Omental fat pad (tissue), 4 donors: ENCODE results near the gene SPINK2. TPM values are rescaled to one million over a fixed set of nuclear protein-coding genes. Genes with fewer than 3 reads are reported as not detected.

ENCODE experiments used
- ATAC-seq: fragments of 150-250 bp; one replicate; pipeline ENCODE4 v1.9.1; 2016; ENCODE audit warnings: mild to moderate bottlenecking, moderate library complexity; ENCODE audit not compliant: low FRiP score
- DNase-seq: peaks from one replicate; pipeline ENCODE4 v3.0.0-alpha.2; 2019; ENCODE audit warnings: low spot score
- total RNA-seq, 4 donors: library from RNA; depleted of rRNA; stranded (reverse); fragments of >200 nt; gene quantifications; one replicate each; pipeline ENCODE4 v1.1.0, GENCODE V29; 2016
- TF ChIP-seq, protein P1 (sequence below), 3 donors: fragments of 450-650 bp; IDR thresholded peaks; one replicate each; pipeline ENCODE4 v1.5.1; 2016 to 2017; ENCODE audit warnings: antibody characterized with exemption in 3 of 3, mild to moderate bottlenecking in 3 of 3, moderate library complexity in 2 of 3

SPINK2 gene
- total RNA-seq, 4 donors from 2014 or later = 5.7 TPM; not detected in 3

DNA sequence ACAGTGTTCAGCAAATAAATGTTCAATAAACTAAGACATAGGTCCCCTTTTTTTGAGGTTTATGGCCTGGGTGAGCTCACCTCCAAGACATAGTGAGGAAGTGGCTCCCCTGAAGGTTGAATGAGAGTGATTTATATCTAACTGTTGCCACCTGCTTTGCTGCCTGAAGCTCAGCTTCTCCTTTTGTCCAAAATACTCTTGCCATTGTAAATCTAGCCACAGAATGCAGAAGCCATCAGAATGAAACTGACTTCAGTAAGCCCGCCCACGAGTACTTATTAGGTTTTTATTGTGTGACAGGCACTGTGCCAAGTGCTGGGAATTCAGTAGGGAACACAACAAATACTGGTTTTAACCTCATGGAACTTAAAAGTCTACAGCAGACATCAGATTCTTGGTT lies 18.0 kb downstream of the SPINK2 start:
- TF ChIP-seq, protein P1, sequence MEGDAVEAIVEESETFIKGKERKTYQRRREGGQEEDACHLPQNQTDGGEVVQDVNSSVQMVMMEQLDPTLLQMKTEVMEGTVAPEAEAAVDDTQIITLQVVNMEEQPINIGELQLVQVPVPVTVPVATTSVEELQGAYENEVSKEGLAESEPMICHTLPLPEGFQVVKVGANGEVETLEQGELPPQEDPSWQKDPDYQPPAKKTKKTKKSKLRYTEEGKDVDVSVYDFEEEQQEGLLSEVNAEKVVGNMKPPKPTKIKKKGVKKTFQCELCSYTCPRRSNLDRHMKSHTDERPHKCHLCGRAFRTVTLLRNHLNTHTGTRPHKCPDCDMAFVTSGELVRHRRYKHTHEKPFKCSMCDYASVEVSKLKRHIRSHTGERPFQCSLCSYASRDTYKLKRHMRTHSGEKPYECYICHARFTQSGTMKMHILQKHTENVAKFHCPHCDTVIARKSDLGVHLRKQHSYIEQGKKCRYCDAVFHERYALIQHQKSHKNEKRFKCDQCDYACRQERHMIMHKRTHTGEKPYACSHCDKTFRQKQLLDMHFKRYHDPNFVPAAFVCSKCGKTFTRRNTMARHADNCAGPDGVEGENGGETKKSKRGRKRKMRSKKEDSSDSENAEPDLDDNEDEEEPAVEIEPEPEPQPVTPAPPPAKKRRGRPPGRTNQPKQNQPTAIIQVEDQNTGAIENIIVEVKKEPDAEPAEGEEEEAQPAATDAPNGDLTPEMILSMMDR (IDR thresholded peaks at IDR 0.05) = no peak
- DNase-seq (no peak), ATAC-seq (no peak)

DNA sequence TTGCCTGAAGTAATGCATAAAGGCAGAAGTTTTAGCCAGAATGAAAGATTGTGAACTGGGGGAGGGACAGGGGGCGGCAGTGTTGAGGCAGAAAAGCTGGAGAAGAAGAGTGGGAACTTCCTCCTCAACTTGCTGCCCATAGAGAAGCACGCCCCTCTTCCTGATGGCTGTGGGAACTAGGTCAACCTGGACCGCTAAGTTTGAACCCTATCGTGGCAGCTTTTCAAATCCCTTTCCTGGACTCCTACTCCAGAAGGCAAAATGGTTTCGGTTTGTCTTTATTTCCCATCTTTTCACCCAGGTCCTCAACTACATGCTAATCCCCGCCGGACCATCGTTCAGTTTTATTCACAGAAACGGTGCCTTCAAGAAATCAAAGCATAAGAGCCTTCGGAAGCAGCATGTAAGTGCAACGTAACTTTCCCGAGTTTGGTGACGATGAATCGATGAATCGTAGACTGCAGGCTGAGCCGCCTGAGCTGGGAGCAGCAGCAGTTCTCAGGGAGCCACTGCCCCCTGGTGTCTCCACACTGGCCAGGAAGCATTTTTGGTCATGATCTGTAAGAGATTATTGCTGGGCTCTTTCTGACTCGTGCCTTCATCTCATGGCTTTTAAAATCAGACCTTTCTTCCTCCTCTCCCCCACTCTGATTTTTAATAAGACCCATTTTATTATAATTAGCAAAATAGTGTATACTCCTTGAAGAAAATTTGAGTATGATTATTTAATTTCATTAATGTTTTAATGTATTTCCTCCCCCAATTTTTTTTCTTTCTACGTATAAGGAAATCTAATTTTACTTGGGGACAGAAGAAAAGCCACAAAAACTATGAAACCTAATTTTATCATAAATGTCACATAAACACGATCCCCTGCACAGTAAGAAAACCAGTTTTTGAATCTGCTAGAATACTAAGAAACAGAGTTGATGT lies 21.4 kb downstream of the SPINK2 start:
- ATAC-seq = peak; percentile 97
- TF ChIP-seq, protein P1 (IDR thresholded peaks at IDR 0.05) = peak in 2 of 3 donors; percentile 59 to 61
- peak; percentile 56 for DNase-seq

DNA sequence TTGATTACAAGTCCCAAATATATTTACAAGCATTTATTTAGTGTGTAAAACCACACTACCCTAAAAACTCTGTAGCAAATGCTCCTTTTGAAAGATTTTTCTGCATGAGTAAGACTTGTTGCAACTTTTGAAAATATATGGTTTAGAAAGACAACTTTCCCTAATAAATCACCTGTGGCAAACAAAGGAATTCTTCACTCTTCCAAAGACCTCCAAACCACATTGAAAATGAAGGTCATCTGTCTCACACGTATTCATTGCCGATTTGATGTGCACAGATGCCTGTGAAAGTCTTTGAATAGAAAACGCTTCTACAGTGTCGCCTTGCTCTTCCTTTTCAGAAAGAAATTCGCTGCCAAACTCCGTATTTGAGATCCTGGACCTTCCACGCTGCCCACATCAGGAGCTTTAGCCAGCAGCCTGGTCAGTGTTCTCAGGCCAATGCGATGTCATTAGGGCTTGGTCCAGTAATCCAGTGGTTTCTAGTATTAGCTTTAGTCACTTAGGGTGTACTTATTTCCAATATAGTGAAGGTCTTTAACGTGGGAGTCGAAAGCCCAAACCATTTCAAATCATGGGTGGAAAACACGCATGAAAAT lies 22.2 kb downstream of the SPINK2 start:
- no peak for ATAC-seq
- TF ChIP-seq, protein P1 (IDR thresholded peaks at IDR 0.05) = no peak
- DNase-seq = no peak

DNA sequence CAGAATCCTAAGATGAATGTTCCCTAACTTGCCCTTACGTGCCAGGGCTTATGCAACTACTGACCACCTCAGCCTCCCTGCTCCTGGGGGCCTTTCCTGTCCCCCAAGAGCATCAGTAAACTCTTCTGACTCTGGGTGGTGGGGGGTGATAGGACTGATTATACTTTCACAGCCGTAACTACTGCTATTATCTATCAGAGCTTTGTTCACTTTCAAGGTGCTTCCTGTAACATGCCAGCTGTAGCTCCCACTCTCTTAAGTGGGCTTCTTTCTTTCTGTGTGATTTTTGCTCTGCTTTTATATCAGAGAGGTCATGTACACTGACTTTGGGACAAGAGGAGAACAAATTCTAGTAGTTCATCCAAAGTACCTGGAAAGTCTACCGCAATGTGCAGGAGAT lies 25.3 kb downstream of the SPINK2 start:
- TF ChIP-seq, protein P1 (IDR thresholded peaks at IDR 0.05) = no peak
- DNase-seq (no peak), ATAC-seq (no peak)

DNA sequence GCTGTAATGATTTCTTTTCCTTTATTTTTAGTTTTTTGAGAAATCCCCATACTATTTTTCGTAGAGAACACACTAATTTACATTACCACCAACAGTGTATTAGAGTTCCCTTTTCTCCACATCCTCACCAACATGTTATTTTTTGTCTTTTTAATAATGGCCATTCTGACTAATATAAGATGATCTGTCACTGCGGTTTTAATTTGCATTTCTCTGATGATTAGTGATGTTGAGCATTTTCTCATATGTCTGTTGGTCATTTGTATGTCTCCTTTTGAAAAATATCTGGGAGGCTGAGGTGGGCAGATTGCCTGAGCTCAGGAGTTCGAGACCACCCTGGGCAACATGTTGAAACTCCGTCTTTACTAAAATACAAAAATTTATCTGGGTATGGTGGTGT lies 30.2 kb downstream of the SPINK2 start:
- DNase-seq (no peak), ATAC-seq (no peak)
- TF ChIP-seq, protein P1 (IDR thresholded peaks at IDR 0.05) = no peak

DNA sequence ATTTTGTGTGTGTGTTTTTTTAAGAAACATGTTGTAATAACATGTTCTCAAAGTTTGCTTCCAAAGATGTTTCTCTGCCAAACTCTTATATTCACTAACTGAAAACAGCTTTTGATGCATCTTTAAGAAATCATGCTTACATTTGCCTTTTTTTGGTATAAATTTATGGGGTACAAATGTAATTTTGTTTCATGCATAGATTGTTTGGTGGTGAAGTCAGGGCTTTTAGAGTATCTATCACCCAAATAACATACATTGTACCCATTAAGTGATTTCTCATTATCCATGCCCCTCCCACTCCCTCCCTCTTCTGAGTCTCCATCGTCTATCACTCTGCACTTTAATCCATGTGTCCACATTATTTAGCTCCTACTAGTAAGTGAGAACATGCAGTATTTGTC lies 30.8 kb downstream of the SPINK2 start:
- ATAC-seq (no peak), DNase-seq (no peak)
- TF ChIP-seq, protein P1 (IDR thresholded peaks at IDR 0.05) = no peak
